HG03378 (cell line): ENCODE measurements around the gene RPL18.
A peak's percentile ranks its signal among the peaks of the same experiment; 100 is the strongest.
"Not testable (repeated sequence)": the region's sequence is repeated elsewhere in the genome, so short reads cannot be mapped to it uniquely, and the experiment has no call there.

ENCODE experiments used
- ATAC-seq: cut with Tn5 transposase; IDR thresholded peaks from one replicate; pipeline ENCODE4 v1.9.1; 2021; ENCODE audit warnings: mild to moderate bottlenecking, moderate library complexity; ENCODE audit not compliant: unreplicated experiment

RPL18 gene

GRCh38 chr19:48644839-48645619, 26.1 kb upstream of the RPL18 start:
- ATAC-seq: peak; percentile 44

- no peak for ATAC-seq
These were observed 25.4 kb upstream of the RPL18 start for GRCh38 chr19:48644355-48644754.

GRCh38 chr19:48642862-48643261, 23.9 kb upstream of the RPL18 start:
- no peak for ATAC-seq

- ATAC-seq: no peak
These were observed 22.9 kb upstream of the RPL18 start for GRCh38 chr19:48641850-48642249.

GRCh38 chr19:48639483-48640375, 20.8 kb upstream of the RPL18 start:
- ATAC-seq: no peak

- ATAC-seq: no peak
These were observed 19.9 kb upstream of the RPL18 start for GRCh38 chr19:48638831-48639381.

- ATAC-seq: peak; percentile 28
These were observed 19.2 kb upstream of the RPL18 start for GRCh38 chr19:48637948-48638830.

- ATAC-seq: peak; percentile 62
These were observed 18.5 kb upstream of the RPL18 start for GRCh38 chr19:48637449-48637947.

- ATAC-seq: no peak
These were observed 18.0 kb upstream of the RPL18 start, which contains the start of gene DBP for GRCh38 chr19:48636859-48637448. DBP (minus strand) TSS chr19:48637379; CDS start chr19:48636994, 385 bp downstream.

- ATAC-seq: no peak
These were observed 17.2 kb upstream of the RPL18 start for GRCh38 chr19:48635966-48636858.

GRCh38 chr19:48635263-48635965, 16.4 kb upstream of the RPL18 start:
- no peak for ATAC-seq

- no peak for ATAC-seq
These were observed 15.7 kb upstream of the RPL18 start for GRCh38 chr19:48634424-48635262.

- ATAC-seq: no peak
These were observed 15.0 kb upstream of the RPL18 start for GRCh38 chr19:48634036-48634342.

- ATAC-seq: no peak
These were observed 14.4 kb upstream of the RPL18 start for GRCh38 chr19:48633148-48634035.

GRCh38 chr19:48632692-48633147, 13.7 kb upstream of the RPL18 start:
- ATAC-seq: no peak

GRCh38 chr19:48632286-48632685, 13.3 kb upstream of the RPL18 start:
- ATAC-seq: not testable (repeated sequence)

- no peak for ATAC-seq
These were observed 12.2 kb upstream of the RPL18 start for GRCh38 chr19:48631225-48631624.
